ENCODE results near the gene ZMIZ1. TPM values are rescaled to one million over a fixed set of nuclear protein-coding genes. Genes with fewer than 3 reads are reported as not detected.

Gene ZMIZ1
- total RNA-seq, 1 donor from 2014 or later, result 107 TPM

DNA sequence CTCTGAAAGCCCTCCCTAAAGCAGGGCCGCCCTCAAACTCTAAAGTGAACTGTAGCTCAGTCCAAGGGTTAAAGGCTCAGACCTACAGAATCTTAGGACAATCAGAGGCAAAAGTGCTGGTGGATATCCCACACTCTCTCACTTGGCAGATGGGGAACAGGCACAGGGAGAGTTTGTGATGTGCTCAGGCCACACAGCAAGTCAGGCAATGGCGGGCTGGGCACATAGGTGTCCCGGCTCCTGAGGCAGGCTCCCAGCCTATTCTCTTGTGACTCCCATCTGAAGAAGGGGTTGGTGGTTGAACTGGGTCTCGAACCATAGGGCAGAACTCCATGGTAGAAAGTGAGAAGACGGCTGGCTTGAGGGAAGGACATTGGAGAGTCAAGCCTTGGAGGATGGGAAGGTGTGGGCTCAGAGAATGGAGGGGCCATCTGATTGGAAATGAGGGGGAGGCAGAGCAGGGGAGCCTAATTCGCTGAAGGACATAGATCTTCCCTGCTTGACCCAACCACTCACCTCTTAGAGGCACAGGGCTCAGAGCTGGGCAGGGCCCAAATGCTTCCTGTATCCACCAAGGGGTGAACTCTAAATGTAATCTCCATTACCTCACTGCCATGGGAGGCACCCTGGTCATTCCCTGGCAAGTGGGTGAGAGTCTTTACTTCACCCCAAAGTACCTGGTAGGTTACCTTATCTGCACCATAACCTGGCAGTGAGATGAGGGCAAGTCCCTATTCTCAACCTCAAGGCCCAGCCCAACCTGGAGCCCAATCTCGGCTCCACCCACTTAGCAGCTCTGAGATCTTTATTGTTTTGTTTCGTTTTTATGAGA is 4.9 kb upstream of the ZMIZ1 start:
- DNase-seq (ENCODE audit: low spot score), result no peak

DNA sequence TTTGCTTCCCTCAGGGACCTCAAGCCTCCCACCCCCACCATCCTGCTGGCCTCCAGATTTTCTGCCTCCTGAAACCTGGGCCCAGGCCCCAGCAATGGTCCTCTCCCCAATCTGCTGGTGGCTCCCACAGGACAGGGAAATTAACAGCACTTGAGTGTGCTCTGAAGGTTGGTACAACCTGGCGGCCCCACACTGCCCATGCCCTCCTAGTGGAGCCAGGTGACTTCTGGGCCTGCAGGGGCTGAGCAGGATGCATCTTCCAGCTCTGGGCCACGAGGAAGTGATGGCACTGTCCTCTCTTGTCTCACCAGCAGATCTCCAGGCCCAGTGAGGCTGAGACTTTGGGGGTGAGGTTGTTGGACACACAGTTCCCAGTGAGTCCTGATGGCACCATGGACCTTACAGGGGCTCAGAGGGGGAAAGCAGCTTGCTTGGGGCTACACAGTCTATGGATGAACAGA is 3.6 kb upstream of the ZMIZ1 start:
- no peak for DNase-seq (ENCODE audit: low spot score)

DNA sequence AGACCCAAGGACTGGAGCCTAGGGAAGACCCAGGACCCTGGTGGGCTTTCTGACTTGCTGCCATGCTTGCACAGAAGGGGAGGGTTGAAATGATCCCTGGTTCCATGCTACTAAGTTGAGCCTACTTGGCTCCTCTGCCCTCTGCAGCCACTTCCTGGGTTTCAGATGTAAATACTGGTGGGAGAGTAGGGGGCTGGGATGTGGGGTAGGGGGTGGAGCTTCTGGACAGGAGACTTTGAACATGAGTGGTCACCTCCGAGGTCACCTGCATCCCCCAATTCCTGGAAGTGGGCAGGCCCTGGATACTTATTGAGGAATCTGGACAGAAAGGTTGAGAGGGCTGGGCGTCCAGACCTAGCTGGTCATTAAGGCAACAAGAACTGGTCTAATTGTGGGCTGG is 2.9 kb upstream of the ZMIZ1 start:
- DNase-seq (ENCODE audit: low spot score), result no peak

DNA sequence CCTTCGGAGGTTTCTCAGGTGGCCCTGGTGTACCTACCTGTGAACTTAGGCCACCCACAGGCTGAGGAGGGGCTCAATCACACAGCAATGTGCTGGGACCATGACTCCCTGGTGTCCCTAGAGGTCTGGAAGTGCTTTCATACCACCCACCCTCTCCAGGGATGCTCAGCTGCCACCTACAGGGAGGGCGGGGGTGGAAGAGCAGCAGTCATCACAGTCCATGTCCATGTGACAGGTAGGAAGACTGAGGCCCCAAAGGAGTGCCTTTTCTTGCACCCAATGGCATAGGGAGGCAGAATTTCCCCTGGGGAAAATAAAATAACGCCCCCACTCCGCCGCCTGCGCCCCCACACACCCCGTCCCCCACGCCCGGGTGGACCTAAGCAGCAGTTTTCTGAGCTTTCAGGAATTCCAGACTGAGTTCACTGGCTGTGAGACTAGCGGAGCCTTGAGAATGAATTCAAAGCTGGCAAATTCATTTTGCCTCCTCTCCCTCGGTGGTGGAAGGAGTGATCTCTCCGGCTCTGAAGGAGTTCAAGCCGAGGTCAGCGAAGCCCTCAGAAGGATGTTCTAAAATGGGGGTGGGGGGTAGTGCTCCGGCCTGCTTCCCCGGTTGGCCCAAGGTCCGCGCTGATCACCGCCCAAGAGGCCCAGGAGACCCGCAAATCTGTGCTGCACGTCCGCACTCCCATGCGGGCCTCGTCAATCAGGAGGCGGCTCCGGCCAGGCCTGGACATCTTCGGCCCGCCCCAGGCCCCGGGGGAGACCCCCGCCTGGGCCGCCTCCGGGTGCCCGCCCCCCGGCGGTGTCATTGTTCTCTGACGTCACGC is 2.1 kb upstream of the ZMIZ1 start:
- no peak for DNase-seq (ENCODE audit: low spot score)

DNA sequence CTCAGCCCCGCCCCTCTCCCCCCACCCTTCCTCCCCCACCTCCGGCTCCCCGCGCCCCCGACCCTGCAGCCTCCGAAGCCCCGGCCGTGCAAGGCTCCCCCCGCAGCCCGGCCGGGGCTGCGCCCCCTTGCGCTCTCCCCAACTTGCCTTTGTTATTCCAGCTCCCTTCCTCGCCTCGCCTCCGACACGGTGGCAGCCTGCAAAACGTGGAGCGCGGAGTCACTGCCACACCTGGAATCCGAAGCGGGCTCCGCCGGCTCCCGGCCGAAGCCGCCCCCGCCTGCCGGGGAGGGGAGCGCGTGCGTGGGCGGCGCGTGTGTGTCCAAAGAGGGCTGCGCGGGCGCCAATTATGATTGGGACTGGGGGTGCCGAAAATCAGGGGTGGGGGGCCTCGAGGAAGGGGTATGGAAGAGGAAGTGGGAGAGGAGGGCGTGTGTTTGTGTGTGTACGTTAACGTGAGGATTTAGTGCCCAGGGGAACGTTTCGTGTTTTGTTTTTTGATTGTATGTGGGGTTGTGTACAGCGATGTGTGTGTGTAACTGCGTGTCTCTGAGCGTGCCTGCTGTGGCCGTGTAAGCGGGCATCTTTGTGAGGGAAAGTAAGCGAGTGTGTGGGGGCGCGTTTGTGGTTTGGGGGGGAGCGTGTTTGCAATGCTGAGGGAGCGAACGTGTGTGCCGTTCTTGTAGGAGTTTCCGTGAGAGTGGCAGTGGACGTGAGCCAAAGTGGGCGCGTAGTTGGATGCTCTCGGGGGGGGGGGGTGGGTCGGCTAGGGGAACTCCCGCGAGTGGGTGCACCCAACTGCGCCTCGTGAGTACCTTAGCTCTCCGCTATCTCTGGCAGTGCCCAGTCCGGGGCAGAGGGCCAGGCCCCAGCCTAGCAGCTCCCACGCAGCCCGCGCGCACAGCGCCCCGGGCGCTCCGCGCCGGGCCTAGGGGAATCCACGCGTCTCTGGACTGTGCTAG is 1.2 kb upstream of the ZMIZ1 start:
- DNase-seq (ENCODE audit: low spot score), result peak; percentile 94

DNA sequence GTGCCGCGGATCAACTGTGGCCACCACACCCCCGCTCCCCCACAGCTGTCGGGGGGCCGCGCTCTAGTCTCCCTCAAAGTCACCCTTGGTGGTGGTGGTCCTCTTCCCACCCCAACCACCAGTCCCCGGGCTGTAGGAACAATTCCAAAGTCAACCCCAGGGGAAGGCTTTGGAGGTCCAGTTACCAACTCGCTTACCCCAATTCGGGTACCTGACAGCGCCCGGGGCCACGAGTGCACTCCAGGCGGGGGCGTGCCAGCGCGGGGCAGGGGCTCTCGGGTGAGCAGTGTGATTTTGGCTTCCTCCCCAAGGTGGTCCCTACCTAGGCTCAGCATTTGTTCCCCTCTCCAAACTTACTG is 584 bp upstream of the ZMIZ1 start:
- DNase-seq (ENCODE audit: low spot score), result no peak

DNA sequence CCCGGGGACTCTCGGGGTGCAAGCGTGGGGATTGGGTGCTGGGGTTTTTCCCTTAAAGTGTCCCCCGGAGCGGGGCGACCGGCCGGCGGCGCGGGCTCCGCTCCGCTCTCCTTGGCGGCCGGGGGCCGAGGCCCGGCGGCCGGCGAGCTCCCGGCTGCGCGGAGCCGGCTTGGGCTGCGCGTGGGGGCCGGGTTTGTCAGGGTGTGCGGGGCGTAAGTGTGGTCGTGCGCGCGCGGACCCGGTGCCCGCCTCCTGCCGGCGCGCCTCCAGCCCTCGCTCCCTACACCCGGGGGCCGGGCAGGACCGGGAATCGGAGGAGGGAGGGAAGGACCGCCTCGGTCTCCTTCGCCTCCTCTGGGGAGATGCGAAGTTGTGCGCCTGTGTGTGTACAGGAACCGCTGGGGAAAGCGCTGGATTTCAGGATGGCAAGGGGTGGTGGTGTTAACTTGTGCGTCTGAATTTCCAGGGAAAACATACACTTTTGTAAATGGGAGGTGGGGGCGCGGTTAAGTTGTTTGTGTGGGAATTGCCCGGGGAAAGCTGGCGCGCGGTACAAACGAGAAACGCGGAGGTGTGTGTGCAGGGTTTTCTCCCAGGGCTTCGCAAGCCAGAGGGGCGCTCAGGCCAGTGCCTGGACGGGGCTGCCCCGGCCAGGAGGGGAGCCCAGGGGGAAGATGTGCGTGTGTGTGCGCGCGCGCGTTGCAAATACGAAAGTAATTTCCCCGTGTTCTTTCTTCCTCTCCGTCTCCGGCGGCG is 737 bp downstream of the ZMIZ1 start:
- DNase-seq (ENCODE audit: low spot score), result no peak

DNA sequence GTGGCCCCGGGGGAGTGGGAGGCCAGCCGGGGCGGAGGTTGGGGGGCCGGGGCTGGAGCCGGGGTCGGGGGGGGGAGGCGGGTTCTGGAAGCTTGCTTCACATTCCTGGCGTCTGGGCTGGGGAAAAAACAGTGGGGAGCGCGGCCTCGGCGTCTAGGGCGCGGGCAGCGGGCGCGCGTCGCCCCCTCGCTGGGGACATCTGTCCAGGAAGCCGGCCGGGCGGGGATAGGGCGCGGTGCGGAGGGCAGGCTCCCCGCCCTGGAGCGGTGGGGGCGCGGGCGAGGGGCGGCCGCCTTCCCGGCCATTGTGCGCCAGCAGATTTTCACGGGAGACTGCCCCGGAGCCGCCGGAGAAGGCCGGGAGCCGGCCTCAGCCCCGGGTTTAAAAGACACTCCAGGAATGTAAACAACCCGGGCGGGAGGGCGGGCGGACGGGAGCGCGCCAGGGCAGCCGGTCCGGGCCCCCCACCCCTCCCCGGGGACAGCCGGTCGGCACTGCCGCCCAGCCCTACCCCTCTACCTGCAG is 1.4 kb downstream of the ZMIZ1 start:
- DNase-seq (ENCODE audit: low spot score), result no peak

DNA sequence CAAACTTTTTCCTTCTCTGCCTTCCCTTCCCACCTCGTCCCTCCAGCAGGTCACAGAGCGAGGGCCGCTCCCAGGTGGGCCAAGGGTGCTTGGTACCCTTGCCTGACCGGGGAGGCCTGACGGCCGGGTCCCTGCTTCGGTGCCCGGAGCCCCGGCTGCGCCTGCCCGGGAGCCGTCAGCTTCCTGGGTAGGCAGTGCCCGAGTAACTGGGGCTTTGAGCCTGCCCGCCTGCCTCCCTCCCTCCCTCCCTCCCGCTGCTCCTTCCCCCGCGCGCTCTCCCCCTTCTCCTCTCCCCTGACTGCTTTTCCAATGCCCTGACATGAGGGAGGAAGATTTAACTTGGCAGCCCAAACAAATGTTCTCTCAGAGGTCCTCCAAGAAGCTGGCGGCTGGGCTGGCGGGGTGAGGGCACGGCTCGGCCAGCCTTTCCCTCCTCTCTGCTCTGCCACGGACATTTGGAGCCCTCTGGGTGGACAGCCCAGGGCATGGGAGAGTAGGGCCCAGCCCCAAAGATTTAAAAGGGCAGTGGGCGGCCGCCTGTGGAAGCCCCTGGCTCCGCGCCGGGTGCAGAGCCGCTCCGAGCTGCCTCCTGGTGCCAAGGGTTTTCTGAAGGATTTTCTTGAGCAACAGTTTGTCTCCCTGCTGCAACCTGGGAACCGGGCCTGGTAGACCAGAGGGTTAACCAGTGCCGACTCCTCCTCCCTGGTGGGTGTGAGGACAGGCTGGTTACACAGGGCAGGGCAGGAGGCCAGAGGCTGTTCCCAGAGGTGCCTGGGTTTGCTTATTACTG is 2.0 kb downstream of the ZMIZ1 start:
- DNase-seq (ENCODE audit: low spot score), result peak; percentile 93

DNA sequence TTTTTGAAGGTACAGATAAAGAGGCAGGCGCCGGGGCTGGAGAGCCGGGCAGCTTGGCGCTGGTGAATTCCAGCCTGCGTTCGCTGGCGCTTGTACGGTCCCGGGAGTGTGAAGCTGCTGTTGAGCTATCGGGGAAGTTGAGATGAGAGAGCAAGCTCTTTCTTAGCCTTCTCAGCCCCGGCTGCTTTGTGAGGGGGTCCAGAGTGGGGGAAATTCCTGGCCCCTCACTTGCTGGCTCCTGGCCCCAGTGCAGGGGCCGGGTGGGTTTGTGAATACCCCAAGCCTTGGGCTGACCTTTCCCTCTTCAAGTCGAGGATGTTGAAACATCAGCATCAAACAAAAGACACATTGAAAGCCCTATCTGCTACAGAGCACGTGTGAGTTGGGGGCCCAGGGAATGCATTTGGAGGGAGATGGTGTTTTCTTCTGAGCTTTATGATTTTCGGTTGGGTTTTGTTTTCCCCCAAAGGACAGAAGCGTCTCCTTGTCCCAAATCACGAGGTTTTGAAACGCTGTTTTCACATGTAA is 2.7 kb downstream of the ZMIZ1 start:
- DNase-seq (ENCODE audit: low spot score), result no peak

DNA sequence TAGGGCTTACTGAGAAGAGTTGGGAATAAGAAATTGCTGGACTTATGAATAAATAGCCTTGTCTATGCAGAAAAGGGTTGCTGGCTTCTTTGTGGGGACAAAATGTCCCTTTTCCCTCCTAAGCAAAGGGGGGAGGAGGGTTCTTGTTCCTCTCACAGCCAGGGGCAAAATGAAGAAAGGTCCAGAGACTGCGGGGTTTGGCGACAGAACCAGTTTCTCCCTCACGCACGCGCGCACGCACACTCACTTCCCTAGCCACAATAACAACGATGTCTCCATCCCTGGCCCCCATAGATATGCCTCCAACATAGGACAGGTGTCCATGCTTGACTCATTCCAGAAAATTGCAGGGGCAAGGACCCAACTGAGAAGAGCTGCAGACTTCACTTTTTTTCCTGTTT is 3.3 kb downstream of the ZMIZ1 start:
- DNase-seq (ENCODE audit: low spot score), result no peak

DNA sequence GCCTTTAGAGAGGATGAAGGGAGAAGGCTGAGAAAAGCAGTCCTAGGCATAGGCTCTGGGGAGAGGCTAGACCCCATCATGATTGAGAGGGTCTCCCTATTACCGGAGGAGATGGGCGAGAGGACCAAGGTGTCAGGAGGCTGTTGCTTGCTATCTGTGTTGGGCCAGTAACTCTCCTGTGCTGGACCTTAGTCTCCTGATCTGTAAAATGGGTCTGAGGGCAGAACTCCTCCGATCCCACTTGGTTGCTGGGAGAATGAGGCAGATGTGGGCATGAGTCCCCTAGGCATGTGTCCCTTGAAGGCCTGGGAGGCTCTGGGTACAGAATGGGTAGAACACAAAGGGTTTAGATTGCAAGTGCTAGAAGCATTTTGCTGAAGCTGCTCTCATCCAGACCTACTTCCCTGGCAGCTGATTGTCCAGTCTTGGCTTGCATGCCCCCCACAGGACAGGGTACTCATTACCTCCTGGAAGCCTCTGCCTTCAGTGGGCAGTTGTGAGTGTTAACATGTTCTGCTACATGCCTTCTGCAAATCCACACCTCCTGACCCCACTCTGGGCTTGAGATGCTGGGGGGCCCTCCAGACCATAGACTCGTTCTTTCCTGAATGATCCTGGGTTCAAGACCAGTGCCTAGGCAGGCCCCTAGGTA is 4.4 kb downstream of the ZMIZ1 start:
- no peak for DNase-seq (ENCODE audit: low spot score)

DNA sequence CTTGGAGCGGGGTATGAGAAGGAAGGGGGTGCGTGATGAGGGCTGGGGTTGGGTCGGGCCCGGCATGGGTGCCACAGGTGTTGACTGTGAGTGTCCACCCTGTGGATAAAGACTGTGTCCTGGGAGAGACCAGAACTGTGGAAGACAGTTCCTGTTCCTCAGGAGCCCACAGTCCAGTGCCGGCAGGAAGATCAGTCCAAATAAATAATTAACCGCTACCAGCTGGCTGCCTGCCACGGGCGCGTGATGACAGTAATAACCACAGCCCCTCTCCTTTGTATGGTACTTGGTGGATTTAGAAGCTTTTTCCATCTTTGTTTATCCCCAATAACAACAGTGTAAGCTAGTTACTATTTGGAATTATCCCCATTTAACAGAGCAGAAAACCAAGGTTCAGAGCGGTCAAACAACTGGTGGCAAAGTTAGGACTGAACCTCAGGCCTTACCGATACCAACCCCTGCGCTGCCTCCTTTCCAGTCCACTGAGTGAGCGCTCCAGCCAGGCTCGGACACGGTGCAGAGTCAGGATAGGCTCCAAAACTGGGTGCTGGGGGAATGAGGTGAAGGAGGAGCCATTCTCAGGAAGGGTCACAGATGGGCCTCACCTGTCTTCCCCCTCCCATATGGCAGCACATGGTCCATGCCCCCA is 5.1 kb downstream of the ZMIZ1 start:
- no peak for DNase-seq (ENCODE audit: low spot score)

DNA sequence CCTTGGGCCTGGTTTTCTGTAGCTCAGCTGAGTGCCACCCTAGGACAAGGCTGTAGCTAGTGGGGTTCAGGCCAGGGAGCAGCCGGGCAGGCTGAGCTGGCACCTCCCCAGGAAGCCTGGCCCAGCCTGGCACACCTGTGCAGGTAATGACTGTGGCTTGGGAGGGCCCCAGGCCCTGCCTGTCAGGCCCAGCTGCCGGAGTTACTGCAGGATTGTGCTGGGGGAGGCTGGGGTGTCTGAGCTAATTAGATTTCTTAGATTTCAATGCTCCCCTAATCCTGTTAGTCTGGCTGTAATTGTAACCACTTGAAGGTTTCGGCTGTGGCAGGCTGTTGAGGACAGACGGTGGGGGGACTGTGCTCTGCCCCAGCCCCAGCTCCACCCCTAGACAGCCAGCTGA is 6.0 kb downstream of the ZMIZ1 start:
- DNase-seq (ENCODE audit: low spot score), result no peak

DNA sequence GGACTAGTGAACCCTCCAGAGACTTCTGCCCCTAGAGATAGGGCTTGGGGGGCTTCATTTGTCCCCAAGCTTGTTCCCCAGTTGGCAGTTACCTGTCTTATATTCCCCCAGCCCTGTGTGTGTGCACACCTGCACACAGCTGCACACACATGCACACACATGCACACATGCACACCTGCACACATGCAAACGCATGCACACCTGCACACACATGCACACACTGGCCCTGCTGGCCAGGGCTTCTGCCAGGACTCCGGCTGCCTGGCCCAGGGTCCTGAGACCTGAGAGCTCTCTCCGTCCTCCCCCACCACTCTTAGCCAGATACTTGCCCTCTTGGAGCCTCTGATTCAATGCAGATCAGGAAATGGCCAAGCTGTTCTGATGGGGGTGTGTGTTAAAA is 6.7 kb downstream of the ZMIZ1 start:
- DNase-seq (ENCODE audit: low spot score), result no peak

DNA sequence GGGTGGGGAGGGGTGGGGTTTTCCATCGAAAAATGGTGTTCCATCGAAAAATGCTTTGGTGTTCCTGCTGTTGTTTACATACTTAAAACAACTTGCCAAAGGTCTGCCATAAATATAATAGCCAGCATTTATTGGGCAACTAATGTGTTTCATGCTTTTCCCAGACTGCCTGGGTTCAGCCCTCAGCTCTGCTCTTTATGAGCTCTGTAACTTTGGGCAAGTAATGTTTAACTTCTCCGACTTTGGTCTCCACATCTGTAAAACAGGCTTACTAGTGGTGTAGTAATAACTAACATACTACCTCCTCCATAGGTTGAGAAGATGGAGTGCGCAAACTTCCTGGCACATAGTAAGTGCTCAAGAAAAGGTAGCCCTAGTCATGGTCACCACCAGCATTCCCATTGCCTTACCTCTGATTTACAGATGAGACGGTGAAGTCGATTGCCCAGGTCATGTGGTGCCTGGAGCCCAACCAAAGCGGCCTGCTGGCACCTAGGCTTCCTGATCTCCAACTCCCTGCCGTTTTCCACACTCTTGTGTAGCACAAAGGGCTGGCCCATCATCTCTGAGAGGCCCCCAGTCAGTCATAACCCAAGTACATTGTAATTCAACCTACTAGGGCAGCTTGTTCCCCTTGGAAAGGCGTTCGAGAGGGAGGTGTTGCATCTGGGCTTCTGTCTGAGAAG is 8.9 kb downstream of the ZMIZ1 start:
- DNase-seq (ENCODE audit: low spot score), result no peak

DNA sequence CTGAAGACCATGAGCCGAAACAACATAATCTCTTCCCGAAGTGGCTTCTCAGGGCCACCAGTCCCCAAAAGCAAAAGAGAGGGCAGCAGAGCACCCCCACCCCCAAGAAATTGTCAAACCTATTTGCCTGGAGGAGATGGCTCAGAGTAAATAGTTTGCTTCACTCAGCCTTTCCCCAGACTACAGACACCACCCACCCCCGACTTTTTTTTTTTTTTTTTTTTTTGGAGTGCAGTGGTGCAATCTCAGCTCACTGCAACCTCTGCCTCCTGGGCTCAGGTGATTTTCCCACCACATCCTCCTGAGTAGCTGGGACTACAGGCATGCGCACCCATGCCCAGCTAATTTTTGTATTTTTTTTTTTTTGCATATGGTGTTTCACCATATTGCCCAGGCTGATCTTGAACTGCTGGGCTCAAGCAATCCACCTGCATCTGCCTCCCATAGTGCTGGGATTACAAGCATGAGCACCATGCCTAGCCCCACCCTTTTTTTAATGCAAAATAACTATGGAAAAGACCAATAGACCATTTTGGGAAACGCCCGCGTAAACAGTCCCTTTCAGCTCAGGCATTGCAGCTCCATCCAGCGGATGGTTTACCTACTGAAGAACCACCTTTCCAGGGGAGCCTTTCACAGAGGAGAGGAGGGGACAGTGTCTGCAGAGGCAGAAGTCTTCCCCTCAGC is 9.7 kb downstream of the ZMIZ1 start:
- DNase-seq (ENCODE audit: low spot score), result no peak

DNA sequence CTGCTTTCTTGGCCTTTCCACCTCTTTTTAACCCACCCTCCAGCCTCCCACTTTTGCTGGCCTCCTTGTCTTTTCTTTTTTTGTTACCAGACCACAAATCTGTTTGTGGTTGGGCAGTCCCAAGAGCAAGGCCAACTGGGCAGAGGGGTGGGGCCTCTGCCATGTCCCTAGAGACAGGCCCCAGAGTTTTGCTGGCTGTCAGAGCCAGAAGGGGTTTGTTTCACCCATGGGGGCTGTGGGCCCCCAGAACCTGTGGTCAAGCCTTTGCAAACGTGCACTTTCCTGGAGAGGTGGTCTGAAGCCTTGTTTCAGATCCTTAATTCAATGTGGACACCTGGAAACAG is 10.3 kb downstream of the ZMIZ1 start:
- no peak for DNase-seq (ENCODE audit: low spot score)

Measured in ureter (tissue), 1 donor.